ENCODE measurements around the gene CKAP2L.

GRCh38 chr2:112722816-112723546 lies 41.4 kb downstream of the CKAP2L start:
- no peak for TF ChIP-seq POLR2A (IDR thresholded peaks at IDR 0.05)
- TF ChIP-seq CTCF (IDR thresholded peaks at IDR 0.05) = no peak
